NCI-H69 (cell line): ENCODE results near the gene PRODH2.
"Not testable (repeated sequence)": the region's sequence is repeated elsewhere in the genome, so short reads cannot be mapped to it uniquely, and the experiment has no call there.

Source experiments
- DNase-seq: peaks from one replicate; lab custom pipeline; 2025; lab: John Stamatoyannopoulos, UW

The PRODH2 gene

DNA sequence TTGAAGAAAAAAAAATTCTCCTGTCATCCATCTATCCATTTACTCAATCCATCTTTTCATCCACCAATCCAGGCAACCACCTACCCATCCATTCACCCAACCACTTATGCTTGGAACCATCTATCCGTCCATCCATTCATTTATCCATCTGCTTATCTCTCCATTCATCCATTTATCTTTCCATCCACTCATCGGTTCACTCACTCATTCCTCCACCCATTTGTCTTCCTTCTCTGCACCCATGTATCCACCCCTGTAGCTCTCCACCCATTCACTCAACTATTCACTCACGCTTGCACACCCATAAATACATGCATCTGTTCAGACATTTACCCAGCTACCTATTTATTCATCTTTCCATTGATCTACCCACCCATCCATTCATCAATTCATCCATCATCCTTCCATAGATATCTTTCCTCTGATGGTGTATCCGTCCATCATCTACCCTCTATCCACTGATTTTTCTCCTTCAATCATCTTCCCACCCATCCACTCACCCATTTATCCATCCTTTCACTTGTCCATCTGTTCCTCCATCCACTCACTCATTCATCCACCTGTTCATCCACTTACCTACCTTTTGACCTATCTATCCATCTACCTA, 30.1 kb upstream of the PRODH2 start:
- DNase-seq: no peak

DNA sequence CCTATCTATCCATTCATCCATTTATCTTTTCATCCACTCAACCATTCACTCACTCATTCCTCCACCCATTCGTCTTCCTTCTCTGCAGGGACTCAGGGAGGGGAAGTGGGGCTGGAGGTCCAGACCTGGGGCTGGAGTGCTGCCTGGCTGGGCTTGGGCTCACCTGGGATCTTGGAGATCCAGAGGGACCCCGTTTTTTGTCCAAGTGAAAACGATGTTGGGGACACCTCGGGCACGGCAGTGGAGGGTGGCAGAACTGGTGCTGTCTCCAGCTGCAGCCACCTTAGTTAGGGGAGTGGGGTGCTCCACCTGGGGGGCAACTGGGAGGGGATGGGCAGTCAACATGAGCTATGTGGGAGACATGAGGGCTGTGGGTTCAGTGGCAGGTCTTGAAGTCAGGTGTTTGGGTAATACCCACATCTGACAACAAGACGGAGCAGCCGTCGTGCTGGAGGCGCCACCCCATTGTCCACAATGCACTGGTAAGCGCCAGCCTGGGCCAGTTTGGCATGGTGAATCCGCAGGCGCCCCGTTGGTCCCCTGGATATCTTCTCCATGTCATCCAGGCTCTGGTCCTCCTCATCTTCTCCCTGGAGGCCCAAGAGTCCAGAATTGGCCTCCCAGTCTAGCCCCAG, 29.4 kb upstream of the PRODH2 start:
- DNase-seq: no peak

DNA sequence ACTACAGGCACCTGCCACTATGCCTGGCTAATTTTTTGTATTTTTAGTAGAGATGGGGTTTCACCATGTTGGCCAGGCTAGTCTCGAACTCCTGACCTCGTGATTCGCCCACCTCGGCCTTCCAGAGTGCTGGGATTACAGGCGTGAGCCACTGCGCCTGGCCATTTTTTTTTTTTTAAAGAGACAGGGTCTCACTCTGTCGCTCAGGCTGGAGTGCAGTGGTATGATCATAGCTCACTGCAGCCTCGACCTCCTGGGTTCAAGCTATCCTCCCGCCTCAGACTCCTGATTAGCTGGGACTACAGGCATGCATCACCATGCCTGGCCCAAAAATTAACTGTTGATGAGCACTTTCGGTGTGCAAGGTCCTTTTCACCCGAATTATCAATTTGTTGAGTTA, 23.5 kb upstream of the PRODH2 start:
- DNase-seq: not testable (repeated sequence)

DNA sequence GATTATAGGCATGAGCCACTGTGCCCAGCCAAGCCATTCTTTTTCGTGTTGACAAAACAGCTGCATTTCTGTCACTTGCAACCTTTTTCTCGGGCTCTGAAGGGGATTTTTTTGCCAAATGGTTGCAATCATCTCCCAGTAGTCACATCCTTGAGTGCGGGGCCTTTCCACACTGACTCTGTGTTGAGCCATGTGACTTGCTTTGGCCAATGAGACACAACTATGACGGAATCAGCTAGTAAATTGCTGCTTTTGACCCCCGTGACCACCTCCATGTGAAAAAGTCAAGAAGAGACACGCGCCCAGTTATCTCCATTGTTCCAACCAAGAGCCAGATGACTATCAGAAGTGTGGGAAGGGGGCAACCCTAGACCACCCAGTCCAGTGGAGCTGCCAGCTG, 21.3 kb upstream of the PRODH2 start:
- DNase-seq: no peak

DNA sequence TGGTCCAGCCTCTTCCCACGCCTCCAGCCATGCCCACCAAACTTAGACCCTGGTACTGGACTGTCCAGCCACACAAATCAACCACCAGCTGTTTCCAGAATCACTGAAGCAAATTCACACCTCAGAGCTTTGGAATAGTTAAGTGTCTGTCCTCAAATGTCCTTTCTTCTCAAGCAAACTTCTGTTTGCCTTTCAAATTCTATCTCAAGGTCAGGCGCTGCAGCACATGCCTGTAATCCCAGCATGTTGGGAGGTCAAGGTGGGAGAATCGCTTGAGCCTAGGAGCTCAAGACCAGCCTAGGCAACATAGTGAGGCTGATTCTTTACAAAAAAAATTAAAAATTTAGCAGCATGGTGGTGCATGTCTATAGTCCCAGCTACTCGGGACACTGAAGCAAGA, 19.4 kb upstream of the PRODH2 start:
- no peak for DNase-seq

DNA sequence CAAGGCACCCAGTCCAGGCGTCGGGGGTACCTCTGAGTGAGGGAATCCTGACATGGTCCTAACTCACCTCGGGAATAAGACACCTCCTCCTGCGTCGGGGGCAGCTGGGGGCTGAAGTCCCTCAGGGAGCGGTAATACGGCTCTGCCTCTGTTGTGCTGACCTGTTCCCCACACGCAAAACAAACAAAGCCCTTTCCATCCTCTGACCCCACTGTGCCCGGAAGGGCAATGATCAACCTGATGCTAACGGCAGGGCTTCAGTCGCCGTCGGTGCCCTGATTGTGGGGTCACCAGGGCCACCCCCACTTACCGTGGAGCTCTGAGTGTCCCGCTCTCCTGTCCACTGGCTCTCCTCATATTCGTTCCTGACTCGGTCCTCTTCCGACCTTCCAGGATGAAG, 18.3 kb upstream of the PRODH2 start:
- DNase-seq: no peak

DNA sequence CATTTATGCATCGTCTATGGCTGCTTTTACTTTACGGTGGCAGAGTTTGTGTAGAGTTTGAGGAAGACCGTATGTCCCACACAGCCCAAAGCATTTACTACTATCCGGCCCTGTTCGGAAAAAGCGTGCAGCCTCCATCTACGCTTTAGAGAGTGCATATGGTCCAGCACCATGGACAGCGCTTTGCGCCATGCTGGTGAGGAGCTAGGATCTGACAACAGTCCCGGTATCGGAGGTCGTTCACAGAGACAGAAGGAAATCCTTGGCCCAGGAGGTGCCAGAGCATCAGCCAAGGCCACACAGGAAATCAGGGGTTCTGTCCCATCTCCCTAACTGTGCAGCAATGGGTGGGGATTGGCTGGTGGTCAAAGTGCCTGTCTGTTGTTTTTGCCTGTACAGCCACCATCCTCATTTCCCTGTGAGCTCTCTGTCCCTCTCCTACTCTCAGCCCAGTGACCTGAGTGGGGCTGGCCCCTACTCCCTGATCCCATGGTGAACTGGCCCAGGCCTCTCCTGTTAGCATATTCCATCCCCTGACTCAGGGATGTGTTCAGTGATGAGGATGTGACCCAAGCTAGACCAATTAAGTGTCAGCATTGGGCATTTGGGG, 16.2 kb upstream of the PRODH2 start:
- no peak for DNase-seq

DNA sequence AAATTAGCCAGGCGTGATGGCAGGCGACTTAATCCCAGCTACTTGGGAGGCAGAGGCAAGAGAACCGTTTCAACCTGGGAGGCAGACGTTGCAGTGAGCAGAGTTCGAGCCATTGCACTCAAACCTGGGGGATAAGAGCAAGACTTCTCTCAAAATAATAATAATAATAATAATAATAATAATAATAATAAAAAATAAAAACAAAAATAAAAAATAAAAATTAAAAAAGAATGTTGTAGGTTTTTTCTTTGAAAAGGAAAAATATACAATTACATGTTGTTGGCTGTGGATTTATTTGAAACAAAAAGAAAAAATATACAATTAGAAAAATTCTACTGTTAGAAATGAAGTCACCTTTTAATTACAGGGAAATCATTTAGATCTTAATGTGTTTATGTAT, 11.5 kb upstream of the PRODH2 start:
- DNase-seq: no peak

DNA sequence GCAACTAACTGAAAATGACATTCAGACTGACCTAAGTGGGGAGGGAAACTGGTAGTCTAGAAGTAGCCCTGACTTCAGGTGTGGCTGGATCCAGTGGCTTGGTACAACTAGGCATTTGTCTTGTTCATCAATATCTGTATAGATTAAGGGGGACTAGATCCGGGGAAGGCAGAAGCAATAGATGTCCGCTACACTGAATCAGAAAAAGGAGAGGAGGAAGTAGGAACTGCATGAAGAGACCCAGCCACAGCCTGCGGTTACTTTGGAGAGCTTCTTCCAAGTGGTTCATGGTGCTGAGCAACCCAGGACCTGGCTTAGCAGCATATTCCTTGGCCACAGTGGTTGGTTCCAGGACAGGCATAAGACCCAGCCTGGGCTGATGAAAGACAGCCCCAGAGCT, 9.9 kb upstream of the PRODH2 start:
- no peak for DNase-seq

DNA sequence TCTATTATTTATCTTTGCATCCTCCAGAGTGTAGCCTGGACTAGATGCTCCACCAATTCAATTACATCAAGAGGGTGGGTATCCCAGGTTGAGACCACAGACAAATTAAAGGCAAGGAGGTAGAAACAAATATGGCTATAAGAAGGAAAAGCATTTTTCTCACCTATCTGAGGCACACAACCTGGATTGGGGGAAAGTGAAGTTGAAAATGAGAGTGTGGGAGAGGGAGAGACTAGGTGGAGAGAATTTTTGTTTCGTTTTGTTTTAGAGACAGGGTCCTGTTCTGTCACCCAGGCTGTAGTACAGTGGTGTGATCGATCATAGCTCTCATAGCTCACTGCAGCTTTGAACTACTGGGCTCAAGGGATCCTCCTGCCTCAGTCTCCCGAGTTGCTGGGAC, 5.8 kb upstream of the PRODH2 start:
- DNase-seq: no peak

DNA sequence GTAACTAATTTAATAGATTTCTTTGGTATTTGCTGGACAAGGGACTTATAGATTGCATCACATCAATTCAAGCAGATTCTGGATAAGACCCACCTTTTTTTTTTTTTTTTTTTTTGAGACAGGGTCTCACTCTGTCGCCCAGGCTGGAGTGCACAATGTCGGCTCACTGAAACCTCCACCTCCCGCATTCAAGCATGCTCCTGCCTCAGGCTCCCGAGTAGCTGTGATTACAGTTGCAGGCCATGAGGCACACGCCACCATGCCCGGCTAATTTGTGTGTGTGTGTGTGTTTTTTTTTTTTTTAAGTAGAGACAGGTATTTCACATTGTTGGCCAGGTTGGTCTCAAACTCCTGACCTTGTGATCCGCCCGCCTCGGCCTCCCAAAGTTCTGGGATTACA, 4.2 kb upstream of the PRODH2 start:
- peak; percentile 17 for DNase-seq

DNA sequence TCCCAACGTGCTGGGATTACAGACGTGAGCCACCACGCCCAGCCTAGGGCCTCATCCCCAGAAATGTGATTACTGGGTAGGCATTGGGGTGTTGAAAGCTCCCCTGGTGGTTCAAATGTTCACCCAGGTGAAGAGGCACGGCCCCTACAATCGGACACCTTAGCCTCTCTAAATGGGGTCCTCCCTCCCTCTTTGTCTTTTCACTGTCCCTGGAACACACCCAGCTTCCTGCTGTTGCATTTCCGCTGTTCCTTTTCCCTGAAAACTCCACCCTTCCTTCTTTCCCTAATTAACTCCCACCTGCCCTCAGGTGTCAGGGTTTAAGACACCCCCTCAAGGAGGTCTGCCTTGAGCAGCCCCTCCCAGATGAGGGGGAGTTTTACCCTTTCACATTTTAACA, 3.6 kb upstream of the PRODH2 start:
- peak; percentile 89 for DNase-seq

DNA sequence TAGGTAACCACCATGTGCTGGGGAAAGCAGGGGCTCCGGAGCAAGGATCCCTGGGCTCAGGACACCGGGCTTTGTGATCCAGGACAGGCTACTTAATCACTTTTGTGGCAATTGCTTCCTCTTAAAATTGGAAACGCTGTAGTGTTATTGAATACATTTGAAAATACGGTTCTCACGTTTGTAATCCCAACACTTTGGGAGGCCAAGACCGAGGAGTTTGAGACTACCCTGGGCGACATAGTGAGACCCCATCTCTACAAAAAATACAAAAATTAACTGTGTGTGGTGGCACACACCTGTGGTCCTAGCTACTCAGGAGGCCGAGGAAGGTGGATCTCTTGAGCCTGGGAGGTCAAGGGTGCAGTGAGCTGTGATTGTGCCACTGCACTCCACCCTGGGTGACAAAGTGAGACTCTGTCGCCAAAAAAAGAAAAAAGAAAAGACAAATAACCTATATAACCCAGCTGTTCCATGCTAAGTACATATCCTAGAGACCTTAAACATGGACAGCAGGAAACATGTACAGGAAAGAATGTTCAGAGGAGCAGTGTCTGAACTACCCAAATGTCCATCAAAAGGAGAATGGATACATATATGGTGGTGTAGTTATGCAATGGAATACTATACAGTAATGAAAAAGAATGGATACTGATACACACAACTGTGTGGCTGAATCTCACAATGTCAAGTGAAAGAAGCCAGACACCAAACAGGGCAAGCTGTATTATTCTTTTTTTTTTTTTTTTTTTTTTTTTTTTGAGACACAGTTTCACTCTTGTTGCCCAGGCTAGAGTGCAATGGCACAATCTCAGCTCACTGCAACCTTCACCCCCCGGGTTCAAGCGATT, 622 bp upstream of the PRODH2 start:
- DNase-seq: no peak

DNA sequence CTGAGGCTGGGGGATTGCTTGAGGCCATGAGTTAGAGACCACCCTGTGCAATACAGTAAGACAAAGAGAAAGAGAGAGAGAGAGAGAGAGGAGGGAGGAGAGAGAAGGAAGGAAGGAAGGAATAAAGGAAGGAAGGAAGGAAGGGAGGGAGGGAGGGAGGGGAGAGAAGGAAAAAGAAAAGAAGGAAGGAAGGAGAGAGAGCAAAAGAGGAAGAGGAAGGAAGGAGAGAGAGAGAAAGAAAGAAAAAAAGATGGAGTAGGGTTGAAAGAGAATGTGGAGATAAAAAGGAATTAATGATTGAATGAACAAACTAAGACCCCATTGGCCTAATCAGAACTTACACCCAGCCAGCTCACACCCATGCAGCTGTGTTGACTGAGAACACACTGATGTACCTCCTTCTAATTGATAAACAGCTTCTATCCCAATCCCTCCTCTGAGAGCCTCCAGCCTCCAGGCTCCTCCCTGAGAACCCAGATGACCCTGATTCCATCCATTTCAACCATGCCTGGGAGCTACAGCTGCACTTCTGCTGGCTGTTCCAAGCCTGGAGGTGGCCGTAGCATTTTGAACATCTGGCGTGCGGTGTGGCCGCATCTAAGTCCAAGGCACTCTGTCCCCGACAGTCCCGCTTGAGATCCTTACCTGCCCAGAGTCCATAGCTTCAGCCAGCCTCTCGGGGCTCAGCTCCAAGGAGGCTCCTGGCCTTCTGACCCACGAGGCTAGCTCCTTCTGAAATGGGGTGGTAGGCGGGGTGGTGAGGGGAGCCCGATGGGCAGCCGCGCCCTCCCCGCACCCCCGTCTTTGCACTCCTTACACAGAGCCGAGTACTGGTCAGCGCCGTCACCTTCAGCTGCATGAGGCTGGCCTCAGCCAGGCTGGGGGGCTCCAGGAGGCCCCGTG, 1.1 kb downstream of the PRODH2 start:
- DNase-seq: no peak

DNA sequence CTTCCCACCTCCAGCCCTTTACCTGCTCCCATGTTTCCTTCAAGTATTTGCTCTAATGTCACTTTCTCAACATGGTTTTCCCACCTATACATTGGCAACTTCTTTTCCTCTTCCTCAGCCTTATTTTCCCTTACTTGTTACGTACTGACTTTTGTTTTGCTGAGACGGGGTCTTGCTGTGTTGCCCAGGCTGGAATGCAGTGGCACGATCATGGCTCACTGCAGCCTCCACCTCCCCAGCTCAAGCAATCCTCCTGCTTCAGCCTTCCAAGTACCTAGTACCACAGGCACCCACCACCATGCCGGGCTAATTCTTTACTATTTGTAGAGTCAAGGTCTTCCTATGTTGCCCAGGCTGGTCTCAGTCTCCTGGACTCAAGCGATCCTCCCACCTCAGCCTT, 5.0 kb downstream of the PRODH2 start:
- no peak for DNase-seq

DNA sequence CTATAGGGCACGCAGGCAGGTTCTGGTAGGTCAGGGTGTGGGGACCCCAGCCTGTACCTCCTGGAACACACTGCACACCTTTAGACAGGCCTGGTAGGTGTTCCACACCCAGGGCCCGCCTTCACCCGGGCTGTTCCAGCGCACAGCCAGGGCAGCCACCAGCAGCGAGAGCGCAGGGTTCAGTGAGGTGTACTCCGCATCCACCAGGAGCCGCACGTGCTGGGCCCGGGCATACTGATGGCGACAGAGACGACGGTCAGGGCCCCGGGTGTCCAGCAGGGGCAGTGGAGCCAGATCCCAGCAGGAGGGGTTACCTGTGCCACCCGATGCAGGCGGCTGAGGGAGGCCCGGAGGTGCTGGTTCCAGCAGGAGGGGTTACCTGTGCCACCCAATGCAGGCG, 6.0 kb downstream of the PRODH2 start:
- DNase-seq: no peak

DNA sequence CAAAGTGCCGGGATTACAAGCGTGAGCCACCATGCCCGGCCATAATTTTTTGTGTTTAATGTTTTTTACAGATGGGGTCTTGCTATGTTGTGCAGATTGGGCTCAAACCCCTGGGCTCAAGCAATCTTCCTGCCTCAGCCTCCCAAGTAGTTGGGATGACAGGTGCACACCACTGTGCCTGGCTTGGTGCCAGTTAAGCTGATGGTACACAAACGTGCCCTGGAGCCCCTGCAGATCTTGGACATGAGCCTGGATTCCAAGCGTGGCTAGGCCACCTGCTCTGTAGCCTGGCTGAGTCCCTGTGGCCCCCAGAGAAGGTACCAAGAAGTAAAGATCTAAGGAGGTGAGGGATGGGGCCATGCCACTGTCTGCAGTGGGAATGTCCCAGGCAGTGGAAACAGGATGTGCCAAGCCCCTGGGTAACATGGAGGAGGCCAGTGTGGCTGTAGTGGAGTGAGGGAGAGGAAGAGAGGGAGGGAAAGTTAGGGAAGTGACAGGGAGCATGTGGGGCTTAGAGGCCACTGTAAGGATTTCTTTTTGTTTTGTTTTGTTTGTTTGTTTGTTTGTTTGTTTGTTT, 7.0 kb downstream of the PRODH2 start:
- peak; percentile 96 for DNase-seq

DNA sequence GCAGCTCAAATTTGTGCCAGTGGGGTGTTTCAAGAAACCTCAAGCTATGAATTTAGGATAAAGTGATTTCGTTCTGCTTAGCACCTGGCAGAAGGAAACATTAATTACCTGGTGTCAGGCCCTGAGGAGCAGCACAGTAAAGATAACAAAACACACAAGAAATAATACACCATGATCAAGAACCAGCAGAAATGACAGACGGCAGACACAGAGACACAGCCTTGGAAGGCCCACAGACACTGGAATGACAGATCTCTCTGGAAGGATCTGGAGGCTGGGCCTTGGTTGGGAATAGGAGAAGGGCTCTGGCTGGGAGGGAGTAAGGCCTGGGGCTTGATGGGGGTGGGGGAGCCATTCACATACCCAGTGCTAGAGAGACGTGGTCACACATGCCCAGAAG, 10.8 kb downstream of the PRODH2 start:
- no peak for DNase-seq

DNA sequence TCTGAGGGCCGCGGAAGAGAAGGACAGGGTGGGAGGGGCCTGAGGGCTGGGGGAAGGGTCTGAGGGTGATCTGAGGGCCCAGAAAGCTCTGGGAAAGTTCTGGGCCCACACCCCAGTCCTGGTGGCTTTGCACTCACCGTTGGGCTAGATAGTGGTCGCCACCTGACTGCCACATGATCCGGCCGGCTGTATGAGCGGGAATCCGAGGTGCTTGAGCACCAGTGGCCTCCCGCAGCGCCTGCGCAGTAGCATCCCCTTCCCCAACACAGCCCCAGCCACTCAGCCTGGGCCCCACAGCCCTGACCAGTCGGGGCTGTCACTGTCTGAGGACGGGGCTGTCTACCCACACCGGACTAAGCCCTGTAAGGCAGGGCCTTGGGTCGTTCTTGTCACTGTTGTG, 15.0 kb downstream of the PRODH2 start:
- DNase-seq: no peak

DNA sequence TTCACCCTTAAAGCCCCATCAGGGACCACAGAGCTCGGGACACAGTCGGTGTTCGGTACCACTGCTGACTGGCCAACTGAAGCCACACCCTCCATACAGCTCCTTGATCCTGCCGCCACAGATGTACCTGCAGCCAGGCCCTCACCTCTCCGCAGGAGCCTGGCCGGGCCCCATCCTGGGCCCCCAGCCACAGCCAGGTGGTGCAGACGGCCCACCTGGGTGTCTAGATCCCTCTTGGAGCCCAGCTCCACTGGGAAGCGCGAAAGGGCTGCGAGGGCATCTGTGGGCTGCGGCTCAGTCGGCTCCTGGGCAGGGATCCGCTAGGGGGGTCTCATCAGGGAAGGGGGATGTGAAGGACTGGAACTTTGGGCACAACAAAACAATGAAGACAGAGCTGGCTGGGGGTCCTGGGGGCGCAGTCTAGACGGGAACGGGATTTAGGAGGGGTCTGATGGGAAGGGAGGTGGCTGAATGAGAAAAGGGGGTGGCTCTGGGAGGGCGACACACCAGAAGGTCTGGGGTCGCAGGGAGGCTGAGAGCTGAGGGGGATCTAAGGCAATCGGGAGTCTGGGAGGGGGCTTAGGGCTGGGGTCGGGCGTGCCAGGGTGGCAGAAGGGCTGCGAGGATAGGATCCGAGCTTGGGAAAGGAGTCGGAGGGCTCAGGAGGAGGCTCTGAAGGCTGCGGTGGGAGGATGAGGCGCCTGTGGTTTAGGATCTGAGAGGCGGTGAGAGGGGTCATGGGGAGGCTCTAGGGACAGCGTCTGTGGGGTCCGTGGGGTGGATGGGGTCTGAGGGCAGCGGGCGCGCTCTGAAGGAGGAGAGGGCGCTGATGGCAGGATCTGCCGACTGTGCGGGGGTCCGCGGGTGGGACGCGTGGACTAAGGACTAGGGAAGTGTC, 15.8 kb downstream of the PRODH2 start:
- no peak for DNase-seq
